HG03432 (cell line): ENCODE data around the gene CSRP3.

Source experiments
- ATAC-seq: cut with Tn5 transposase; IDR thresholded peaks from one replicate; pipeline ENCODE4 v1.9.1; 2021; ENCODE audit warnings: mild to moderate bottlenecking, moderate library complexity; ENCODE audit not compliant: unreplicated experiment

Gene CSRP3

GRCh38 chr11:19201737-19202605 lies at the start of gene CSRP3:
CSRP3 (minus strand) TSS chr11:19201983; CDS start chr11:19192448, 9,535 bp downstream.
- ATAC-seq: no peak

- ATAC-seq: no peak
These were observed 49.8 kb upstream of the CSRP3 start for GRCh38 chr11:19251577-19251976.

DNA sequence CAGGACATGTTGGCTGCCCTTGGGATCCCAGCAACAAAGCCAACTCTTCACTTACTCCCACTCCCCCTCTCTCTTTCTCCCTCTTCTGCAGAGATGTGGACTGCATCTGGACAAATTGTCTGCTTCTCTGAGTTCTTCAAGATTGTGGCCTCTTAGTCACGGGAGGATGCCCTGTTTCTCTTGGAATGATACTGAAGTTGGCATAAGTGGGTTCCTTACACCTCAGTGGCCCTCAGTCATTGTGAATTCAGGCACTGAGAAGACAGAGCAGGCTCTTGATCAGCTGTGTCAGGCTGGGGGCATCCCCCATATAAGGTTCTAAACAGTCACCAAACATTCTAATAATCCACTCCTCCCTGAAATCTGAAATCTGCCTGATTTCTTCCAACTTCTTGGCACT lies 45.0 kb upstream of the CSRP3 start:
- ATAC-seq: no peak

GRCh38 chr11:19245351-19245750 lies 43.6 kb upstream of the CSRP3 start:
- no peak for ATAC-seq

GRCh38 chr11:19244621-19245020 lies 42.8 kb upstream of the CSRP3 start:
- no peak for ATAC-seq

- no peak for ATAC-seq
These were observed 42.3 kb upstream of the CSRP3 start for GRCh38 chr11:19244084-19244483.

- ATAC-seq: no peak
These were observed 41.8 kb upstream of the CSRP3 start for GRCh38 chr11:19243613-19244012.

- no peak for ATAC-seq
These were observed 41.4 kb upstream of the CSRP3 start for GRCh38 chr11:19243143-19243542.

- ATAC-seq: no peak
These were observed 40.6 kb upstream of the CSRP3 start for GRCh38 chr11:19242179-19242932.

DNA sequence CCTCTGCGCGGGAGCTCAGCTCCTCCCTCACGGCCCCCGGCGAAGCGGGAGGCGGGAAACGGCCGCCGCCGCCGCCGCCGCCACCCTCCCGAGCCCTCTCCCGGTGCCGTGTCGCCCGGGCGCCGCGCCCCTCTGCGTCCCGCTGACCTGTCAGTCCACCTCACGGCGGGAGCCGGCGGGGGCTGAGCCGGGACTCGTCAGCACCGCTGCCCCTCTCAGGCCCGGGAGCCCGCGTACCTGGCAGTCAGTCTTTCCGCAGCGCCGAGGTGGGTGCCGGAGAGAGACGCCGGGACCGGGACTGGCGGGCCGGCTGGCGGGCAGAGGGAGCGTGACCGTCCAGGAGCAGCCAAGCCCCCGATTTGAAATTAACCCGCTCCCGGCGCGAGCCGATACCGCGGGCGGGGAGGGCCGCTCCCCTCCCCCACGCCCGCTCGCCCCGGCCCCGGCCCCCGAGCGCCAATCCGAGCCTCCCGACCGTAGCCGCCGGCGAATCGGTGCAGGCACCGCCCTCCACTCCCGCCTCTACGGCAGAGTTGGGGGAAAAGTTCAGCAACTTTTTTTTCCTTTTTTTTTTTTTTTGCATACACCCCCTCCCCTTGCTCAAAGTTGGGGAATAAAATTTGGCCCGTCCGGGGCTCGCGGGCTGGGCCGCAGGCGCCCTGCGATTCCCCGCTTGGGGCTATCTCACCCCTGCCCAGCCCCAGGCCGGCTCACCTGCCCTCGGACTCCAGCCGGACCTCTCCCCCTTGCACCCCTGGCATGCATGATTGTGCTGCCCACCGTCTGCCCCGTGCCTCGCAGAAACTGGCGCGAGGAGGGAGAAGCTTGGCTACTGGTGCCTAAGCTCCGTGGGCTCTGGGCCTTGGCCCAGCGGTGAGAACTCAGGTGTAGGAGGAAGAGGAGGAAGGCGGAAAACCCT lies 39.7 kb upstream of the CSRP3 start:
- ATAC-seq: peak; percentile 48

DNA sequence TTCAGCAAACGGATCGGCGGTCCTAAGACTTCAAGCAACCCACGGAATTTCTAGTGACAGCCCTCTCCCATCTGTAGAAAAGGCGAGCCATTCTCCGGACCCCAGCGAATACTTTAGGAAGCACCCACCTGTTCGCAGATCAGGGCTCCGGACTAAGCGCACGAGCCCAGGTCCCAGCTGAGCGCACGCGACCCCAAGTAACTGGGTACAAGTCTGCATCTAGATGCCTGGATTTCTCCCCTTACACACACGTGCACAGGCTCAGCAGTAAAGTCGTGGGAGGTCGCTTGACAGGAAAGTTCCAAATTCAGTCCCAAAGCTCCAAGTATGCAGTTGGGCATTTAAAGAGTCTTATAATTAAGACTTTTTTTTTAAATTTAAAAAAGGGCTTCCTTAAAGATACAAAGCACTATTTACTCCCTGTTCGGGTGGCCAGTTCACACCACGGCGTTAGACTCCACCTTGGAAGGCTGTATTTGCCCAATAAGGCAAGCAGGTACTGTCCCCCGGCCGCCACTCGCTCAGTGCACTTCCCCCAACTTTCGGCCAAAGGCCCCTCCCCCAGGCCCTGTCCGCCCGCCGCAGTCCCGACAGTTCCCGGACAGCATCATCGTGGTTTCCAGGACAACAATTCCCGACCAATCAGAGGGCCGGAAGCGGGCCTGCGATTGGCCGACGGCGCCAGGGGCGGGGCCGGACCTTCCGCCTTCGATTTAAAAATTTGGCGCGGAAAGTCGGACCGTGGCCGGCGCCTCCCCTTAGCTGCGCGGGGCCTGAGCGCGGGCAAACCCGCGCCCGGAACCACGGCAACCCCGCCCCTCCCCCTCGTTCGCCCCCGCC lies 38.9 kb upstream of the CSRP3 start, which contains the start of gene E2F8:
TSS of gene E2F8 (minus strand) at position 526 of the 840 bp plus-strand sequence. CDS start 824 bp downstream, outside the sequence.
- ATAC-seq: peak; percentile 89

DNA sequence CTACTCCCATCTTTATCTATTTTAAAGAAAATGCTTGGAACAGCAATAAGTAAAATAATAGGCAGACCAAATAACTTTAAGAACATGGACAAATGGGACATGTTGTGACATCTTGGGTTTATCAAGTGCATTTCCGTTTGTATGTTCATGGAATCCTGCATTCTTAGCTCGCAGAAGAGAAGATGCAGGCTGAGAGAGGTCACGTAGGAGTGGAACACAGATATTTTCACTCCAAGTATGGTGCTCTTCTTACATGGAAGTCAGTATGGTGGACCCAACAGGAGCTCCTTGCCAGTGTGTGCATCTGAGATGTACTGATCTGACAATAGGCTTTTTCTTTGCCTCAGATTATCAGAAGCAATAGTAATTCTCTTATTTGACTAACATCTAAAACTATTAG lies 37.3 kb upstream of the CSRP3 start:
- no peak for ATAC-seq

DNA sequence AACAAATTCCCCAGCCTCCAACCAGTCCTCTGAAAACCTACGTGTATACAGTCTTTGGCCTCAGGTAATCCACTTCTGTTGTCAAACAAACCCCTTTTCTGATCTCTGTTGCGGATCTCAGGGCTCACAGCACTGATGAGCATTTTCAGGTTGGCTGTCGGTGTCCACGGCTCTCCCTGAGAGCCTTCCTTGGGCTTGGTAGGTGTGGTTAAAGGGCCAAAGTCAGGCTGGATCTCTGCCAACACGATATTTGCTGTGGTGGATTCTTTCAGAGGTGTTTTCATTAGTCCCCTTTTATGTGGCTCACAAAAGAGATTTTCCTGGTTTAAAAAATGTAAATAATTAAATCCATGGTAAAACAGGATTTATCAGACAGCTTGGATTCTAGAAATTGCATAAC lies 36.0 kb upstream of the CSRP3 start:
- no peak for ATAC-seq

DNA sequence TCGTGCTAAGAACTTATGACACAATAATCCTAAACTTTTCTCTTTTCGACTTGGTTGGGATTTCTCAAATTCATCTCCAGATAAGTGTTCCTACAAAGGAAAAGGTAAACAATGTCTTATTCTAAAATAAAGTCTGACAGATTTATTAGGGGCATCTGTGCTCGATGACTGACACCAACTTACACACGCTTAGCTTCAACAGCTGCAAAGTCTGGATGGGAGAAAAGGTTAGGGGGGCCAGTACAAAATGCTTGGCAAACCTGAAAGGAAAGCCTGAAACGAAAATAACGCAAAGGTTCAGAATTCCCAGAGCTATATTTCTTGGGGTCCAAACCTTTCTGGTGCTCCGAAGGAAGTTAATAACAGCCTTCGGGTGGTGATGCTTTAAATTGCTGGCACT lies 35.6 kb upstream of the CSRP3 start:
- no peak for ATAC-seq

DNA sequence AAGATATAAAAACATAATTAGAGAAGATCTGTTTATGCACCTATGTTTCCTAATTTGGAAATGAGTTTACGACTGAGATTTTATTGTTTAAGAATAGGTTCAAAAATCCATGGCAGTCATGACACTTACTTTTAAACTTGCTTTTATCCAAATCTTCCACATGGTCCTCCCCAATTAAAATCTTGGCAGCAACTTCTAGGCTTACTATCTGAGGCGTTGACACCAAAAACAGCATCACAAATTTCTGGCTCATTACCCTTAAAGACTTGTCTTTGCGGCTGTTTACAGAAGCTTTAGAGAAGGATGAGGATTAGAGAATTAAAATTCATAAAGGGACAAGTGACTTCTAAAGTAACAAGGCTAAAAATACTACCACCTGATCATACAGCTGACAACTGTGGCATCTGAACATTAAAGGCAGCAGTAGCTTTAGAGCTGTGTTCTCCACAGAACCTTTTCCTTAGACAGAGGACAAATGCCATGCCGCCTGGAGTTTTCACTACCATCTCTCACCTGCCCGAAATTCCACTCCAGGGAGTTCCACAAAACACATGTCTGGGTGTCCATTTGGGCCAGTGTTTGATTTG lies 32.5 kb upstream of the CSRP3 start:
- ATAC-seq: no peak

- ATAC-seq: no peak
These were observed 31.2 kb upstream of the CSRP3 start for GRCh38 chr11:19232910-19233503.

GRCh38 chr11:19229671-19230070 lies 27.9 kb upstream of the CSRP3 start:
- no peak for ATAC-seq

GRCh38 chr11:19228968-19229367 lies 27.2 kb upstream of the CSRP3 start:
- ATAC-seq: no peak
